Measurements from ENCODE around the gene S100P. TPM values are rescaled to one million over a fixed set of nuclear protein-coding genes. Genes with fewer than 3 reads are reported as not detected.

The S100P gene
- total RNA-seq, 2 donors from 2014 or later = 137 to 547 TPM

DNA sequence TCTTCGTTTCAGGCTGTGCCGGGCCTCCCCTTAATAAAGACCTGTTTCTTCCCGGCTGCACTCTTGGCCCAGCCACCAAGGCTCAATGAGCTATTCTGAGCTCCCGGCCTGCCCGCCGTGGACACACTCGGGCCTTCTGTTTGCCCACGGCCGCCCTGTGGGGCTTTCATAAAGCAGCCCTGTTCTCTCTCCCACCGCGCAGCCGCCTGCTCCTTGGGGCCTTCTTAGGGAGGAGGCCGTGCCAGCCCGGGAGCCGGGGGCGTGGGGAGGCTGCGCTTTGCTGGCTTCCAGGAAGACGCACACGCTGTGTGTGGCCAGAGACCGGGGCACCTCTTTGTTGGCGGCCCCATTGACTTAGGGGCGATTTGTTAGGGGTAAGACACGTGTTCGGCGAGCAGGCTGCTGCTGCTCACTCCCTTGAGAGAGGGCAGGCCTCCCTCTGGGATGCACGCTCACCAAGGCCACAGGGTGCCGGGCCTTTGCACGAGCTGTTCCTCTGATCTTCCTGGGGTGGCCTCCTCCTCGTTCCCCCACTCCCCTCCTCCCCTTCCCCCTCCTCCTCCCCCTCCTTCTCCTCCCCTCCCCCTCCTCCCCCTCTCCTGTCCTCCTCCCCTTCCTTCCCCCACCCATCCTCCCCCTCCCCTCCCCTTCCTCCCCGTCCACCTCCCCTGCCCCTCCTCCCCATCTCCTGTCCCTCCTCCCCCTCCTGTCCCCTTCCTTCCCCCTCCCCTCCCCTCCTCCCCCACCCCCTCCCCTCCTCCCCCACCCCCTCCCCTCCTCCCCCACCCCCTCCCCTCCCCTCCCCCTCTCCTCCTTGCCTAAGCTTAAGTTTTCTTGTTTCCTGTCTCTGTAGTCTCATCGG, 33.6 kb downstream of the S100P start:
- Histone ChIP-seq H3K36me3 (no peaks in the 10 kb centered on the region), H3K4me3 (no peak overlapping the region), H3K9ac (ENCODE audit: low read depth in 2 of 2, low read length in 2 of 2) (no peak overlapping the region), H3K9me3 (no peaks in the 10 kb centered on the region), H3K4me1 (no peaks in the 10 kb centered on the region), H3K27ac (no peak overlapping the region), H3K27me3 (no peaks in the 10 kb centered on the region)
- intact Hi-C loops (cut with DNase I) = no loop called here
- TF ChIP-seq, protein P1, sequence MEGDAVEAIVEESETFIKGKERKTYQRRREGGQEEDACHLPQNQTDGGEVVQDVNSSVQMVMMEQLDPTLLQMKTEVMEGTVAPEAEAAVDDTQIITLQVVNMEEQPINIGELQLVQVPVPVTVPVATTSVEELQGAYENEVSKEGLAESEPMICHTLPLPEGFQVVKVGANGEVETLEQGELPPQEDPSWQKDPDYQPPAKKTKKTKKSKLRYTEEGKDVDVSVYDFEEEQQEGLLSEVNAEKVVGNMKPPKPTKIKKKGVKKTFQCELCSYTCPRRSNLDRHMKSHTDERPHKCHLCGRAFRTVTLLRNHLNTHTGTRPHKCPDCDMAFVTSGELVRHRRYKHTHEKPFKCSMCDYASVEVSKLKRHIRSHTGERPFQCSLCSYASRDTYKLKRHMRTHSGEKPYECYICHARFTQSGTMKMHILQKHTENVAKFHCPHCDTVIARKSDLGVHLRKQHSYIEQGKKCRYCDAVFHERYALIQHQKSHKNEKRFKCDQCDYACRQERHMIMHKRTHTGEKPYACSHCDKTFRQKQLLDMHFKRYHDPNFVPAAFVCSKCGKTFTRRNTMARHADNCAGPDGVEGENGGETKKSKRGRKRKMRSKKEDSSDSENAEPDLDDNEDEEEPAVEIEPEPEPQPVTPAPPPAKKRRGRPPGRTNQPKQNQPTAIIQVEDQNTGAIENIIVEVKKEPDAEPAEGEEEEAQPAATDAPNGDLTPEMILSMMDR (IDR thresholded peaks at IDR 0.05) = no peak
- DNase-seq = no peak

DNA sequence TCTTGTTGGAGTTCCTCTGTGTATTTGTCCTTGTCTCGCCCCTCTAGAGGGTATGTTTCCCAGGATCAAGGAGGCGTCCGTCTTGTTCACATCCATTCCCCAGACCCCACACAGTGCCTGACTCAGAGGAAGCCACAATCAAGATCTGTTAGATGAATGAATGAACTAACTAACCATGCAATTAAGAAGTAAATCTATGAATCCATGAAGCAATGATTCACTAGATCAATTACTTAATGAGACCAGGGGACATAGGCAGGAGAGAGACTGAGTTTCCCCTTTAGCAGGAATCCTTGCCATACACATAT, 34.2 kb downstream of the S100P start:
- DNase-seq = no peak
- intact Hi-C loops (cut with DNase I) = no loop called here
- H3K36me3 ChIP-seq = no peaks in the 10 kb centered on the region
- H3K9ac ChIP-seq (ENCODE audit: low read depth in 2 of 2, low read length in 2 of 2) = no peak overlapping the region
- H3K4me1 ChIP-seq = no peaks in the 10 kb centered on the region
- TF ChIP-seq, protein P1 (IDR thresholded peaks at IDR 0.05) = no peak
- H3K4me3 ChIP-seq = no peak overlapping the region
- H3K9me3 ChIP-seq = no peaks in the 10 kb centered on the region
- H3K27me3 ChIP-seq = no peaks in the 10 kb centered on the region
- no peak overlapping the region for H3K27ac ChIP-seq

DNA sequence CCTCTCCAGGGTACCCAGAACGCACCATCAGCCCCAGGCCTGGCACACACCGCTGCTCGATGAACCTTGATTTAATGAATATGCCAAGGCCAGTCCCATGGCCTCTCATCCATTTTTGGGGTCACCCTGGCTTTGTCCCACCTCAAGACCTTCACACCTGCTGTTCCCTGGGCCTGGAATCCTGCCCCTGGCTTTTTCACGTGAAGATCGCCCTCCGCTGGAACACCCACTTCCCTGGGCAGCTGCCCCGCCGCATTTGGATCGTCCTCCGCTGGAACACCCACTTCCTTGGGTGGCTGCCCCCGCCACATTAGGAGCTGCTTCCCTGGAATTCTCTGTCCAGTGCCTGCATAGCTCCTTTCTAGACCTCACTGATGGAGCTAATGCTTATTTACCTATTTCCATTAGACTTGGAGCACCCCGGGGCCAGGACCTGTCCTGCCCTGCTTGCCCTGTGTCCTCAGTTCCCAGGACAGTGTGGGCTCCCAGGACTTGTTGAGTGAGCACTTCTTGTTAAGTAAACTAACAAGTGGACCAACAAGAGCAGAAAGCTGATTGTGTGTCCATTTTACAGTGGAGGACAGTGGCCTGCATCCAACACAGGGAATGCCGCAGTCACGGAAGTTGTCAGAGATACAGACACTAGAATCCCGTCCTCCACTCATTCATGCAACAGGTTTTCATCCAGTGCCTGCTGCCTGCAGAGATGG, 34.8 kb downstream of the S100P start:
- intact Hi-C loops (cut with DNase I) = no loop called here
- no peaks in the 10 kb centered on the region for H3K9me3 ChIP-seq
- no peak for DNase-seq
- no peaks in the 10 kb centered on the region for H3K4me1 ChIP-seq
- H3K9ac ChIP-seq (ENCODE audit: low read depth in 2 of 2, low read length in 2 of 2) = no peak overlapping the region
- no peaks in the 10 kb centered on the region for H3K27me3 ChIP-seq
- no peaks in the 10 kb centered on the region for H3K36me3 ChIP-seq
- no peak overlapping the region for H3K4me3 ChIP-seq
- H3K27ac ChIP-seq = no peak overlapping the region
- TF ChIP-seq, protein P1 (IDR thresholded peaks at IDR 0.05) = no peak

DNA sequence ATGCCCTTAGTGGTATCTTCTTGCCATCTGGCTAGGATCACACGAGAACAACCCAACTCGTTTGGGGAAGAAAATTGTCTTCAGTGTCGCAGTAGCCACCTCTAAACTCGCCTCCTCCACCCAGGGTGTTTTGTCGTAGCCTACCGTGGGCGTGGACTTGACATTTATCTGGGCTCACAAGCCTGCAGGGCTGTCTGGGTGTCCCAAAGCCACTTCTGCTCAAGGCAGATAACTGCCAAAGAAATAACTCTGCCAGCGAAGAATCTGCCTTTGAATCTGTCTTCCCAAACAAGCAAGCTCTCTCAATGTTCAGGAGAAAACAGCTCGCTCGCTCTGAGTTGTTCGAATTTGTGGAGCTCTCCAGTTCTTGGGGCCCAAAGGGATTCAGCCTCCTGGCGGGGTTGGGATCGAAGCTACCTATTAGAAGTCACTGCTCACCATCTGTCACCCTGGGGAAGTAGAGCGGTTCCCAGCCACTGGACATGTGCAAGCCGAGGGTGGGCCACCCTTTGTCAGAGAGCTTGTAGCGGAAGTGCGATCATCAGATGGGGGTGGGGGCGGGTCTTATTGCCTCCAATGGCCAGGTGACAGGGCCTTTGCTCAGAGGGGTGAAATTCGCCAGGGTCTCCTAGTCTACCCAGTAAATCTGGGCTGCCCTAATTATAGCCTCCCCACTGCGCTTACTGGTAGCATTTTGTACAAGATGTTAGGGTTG, 37.1 kb downstream of the S100P start:
- DNase-seq = no peak
- H3K27ac ChIP-seq = no peak overlapping the region
- H3K36me3 ChIP-seq = no peaks in the 10 kb centered on the region
- H3K9me3 ChIP-seq = no peaks in the 10 kb centered on the region
- intact Hi-C loops (cut with DNase I) = no loop called here
- H3K9ac ChIP-seq (ENCODE audit: low read depth in 2 of 2, low read length in 2 of 2) = no peak overlapping the region
- H3K4me3 ChIP-seq = no peak overlapping the region
- H3K27me3 ChIP-seq = no peaks in the 10 kb centered on the region
- no peaks in the 10 kb centered on the region for H3K4me1 ChIP-seq
- TF ChIP-seq, protein P1 (IDR thresholded peaks at IDR 0.05) = no peak

DNA sequence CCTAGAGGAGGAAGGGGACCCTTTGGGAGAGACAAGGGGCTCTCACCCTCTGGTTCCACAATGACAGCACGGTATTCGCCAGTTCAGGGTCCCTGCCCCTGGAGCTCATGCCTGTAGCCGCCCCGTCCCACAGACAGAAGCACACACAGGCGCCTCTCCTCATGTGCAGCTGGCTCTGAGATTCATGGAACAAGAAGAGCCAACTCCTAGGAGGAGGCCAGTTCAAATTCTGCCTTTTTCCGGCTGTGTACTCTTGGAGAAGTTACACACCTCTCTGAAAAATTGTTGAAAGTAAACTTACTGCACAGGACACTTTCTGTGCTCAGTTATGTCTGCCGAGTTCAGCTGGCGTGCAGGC, 37.6 kb downstream of the S100P start:
- no peak overlapping the region for H3K9ac ChIP-seq (ENCODE audit: low read depth in 2 of 2, low read length in 2 of 2)
- H3K27me3 ChIP-seq = no peaks in the 10 kb centered on the region
- no peak overlapping the region for H3K4me3 ChIP-seq
- DNase-seq = no peak
- intact Hi-C loops (cut with DNase I) = no loop called here
- TF ChIP-seq, protein P1 (IDR thresholded peaks at IDR 0.05) = no peak
- no peaks in the 10 kb centered on the region for H3K36me3 ChIP-seq
- H3K9me3 ChIP-seq = no peaks in the 10 kb centered on the region
- H3K27ac ChIP-seq = no peak overlapping the region
- no peaks in the 10 kb centered on the region for H3K4me1 ChIP-seq
